Kidney glomerular epithelial cell (primary cell): ENCODE measurements around the gene ZC3H7B.
"Not testable (repeated sequence)": the region's sequence is repeated elsewhere in the genome, so short reads cannot be mapped to it uniquely, and the experiment has no call there.

Experiments used
- DNase-seq: peaks from one replicate; lab custom pipeline; 2025; lab: John Stamatoyannopoulos, UW

ZC3H7B gene

GRCh38 chr22:41301085-41302020, at the start of gene ZC3H7B:
Gene ZC3H7B, plus strand, starts transcription at chr22:41301525. Its CDS starts 19,136 bp downstream, at chr22:41320661.
- peak; percentile 77 for DNase-seq

- DNase-seq, result no peak
Measured at GRCh38 chr22:41252365-41252764, 49.0 kb upstream of the ZC3H7B start.

- DNase-seq, result no peak
Measured at GRCh38 chr22:41254230-41254629, 47.1 kb upstream of the ZC3H7B start.

- DNase-seq, result peak; percentile 44
Measured at GRCh38 chr22:41256254-41257253, 44.8 kb upstream of the ZC3H7B start.

- DNase-seq, result no peak
Measured at GRCh38 chr22:41257696-41258095, 43.6 kb upstream of the ZC3H7B start.

GRCh38 chr22:41259756-41260155, 41.6 kb upstream of the ZC3H7B start:
- DNase-seq, result not testable (repeated sequence)

GRCh38 chr22:41260871-41261270, 40.5 kb upstream of the ZC3H7B start:
- DNase-seq, result no peak

GRCh38 chr22:41261541-41262249, 39.6 kb upstream of the ZC3H7B start:
- no peak for DNase-seq

GRCh38 chr22:41262250-41262765, 39.0 kb upstream of the ZC3H7B start:
- no peak for DNase-seq

- DNase-seq, result no peak
Measured at GRCh38 chr22:41263704-41264103, 37.6 kb upstream of the ZC3H7B start.

GRCh38 chr22:41264408-41264941, 36.9 kb upstream of the ZC3H7B start:
- no peak for DNase-seq

GRCh38 chr22:41267958-41268357, 33.4 kb upstream of the ZC3H7B start:
- DNase-seq, result no peak

GRCh38 chr22:41271787-41272186, 29.5 kb upstream of the ZC3H7B start:
- DNase-seq, result no peak

GRCh38 chr22:41273128-41273527, 28.2 kb upstream of the ZC3H7B start:
- DNase-seq, result no peak

- DNase-seq, result no peak
Measured at GRCh38 chr22:41274856-41275255, 26.5 kb upstream of the ZC3H7B start.

GRCh38 chr22:41280065-41280464, 21.3 kb upstream of the ZC3H7B start:
- DNase-seq, result no peak

- no peak for DNase-seq
Measured at GRCh38 chr22:41280854-41281253, 20.5 kb upstream of the ZC3H7B start.

GRCh38 chr22:41284465-41284864, 16.9 kb upstream of the ZC3H7B start:
- DNase-seq, result no peak

- peak; percentile 79 for DNase-seq
Measured at GRCh38 chr22:41285441-41285819, 15.9 kb upstream of the ZC3H7B start.

GRCh38 chr22:41285820-41286638, 15.3 kb upstream of the ZC3H7B start, which contains the start of gene RANGAP1:
Gene RANGAP1, minus strand, starts transcription at chr22:41286187. Its CDS starts 5,143 bp downstream, at chr22:41281044.
- peak; percentile 99 for DNase-seq
